Suprapubic skin (tissue), 4 donors: ENCODE results near the gene ZNF155. TPM values are rescaled to one million over a fixed set of nuclear protein-coding genes. Genes with fewer than 3 reads are reported as not detected.

Source experiments
- DNase-seq, 2 donors: peaks; one replicate each; pipeline ENCODE4 v3.0.0-alpha.2; 2019; ENCODE audit warnings: low spot score in 2 of 2
- H3K27ac ChIP-seq: fragments of 200-600 bp; sonication (generic); one replicate; pipeline ENCODE4 v1.5.1; 2019
- H3K27me3 ChIP-seq: fragments of 200-600 bp; sonication (generic); one replicate; pipeline ENCODE4 v1.5.1; 2019
- H3K36me3 ChIP-seq: fragments of 200-600 bp; sonication (generic); one replicate; pipeline ENCODE4 v1.5.1; 2019
- H3K4me1 ChIP-seq: fragments of 200-600 bp; sonication (generic); one replicate; pipeline ENCODE4 v1.5.1; 2019
- H3K4me3 ChIP-seq: fragments of 200-600 bp; sonication (generic); one replicate; pipeline ENCODE4 v1.5.1; 2019; ENCODE audit warnings: mild to moderate bottlenecking
- H3K9me3 ChIP-seq: fragments of 200-600 bp; sonication (generic); one replicate; pipeline ENCODE4 v1.5.1; 2019
- CTCF ChIP-seq, 2 donors: fragments of 200-600 bp in 1 of 2; fragments of 450-650 bp in 1 of 2; sonication (generic) in 1 of 2; IDR thresholded peaks; one replicate each; pipeline ENCODE4 v1.5.1; 2016 to 2019; ENCODE audit warnings: antibody characterized with exemption in 2 of 2, mild to moderate bottlenecking in 1 of 2, moderate library complexity in 1 of 2
- EP300 ChIP-seq: sonication (generic); formaldehyde crosslinking; IDR thresholded peaks from one replicate; pipeline ENCODE4 v1.6.1; 2017; ENCODE audit warnings: antibody characterized with exemption
- POLR2A ChIP-seq, 2 donors: fragments of 450-650 bp; IDR thresholded peaks; one replicate each; pipeline ENCODE4 v1.6.1; 2017; ENCODE audit warnings: antibody characterized with exemption in 2 of 2, mild to moderate bottlenecking in 2 of 2, moderate library complexity in 2 of 2
- POLR2AphosphoS5 ChIP-seq, 3 donors: sonication (generic); formaldehyde crosslinking; IDR thresholded peaks; one replicate each; pipeline ENCODE4 v1.6.1; 2017; ENCODE audit warnings: antibody characterized with exemption in 3 of 3
- WGBS: methylation state at CpG from one replicate; pipeline ENCODE4 v1.1.5; 2018; 5-methylcytosine and 5-hydroxymethylcytosine counted together
- total RNA-seq, 4 donors: library from RNA; depleted of rRNA; stranded (reverse); fragments of >200 nt; gene quantifications; one replicate each; pipeline ENCODE4 v1.1.0, GENCODE V29; 2016

The ZNF155 gene
- total RNA-seq, 4 donors from 2014 or later = 2.2 to 10.0 (median 8.0) TPM

GRCh38 chr19:44005973-44006372 is 22.0 kb downstream of the ZNF155 start:
- WGBS = 91% methylated on average over 1 of the region's 1 CpG
- Histone ChIP-seq H3K4me1 (peaks cover 11% of the 10 kb centered on the region), H3K4me3 (no peak overlapping the region), H3K36me3 (peaks cover 44% of the 10 kb centered on the region), H3K27ac (no peak overlapping the region), H3K27me3 (no peaks in the 10 kb centered on the region), H3K9me3 (peaks cover 28% of the 10 kb centered on the region)
- no peak for TF ChIP-seq POLR2AphosphoS5 (IDR thresholded peaks at IDR 0.05)
- no peak for DNase-seq

GRCh38 chr19:44007473-44007872 is 23.5 kb downstream of the ZNF155 start:
- Histone ChIP-seq H3K27ac (no peak overlapping the region), H3K27me3 (no peaks in the 10 kb centered on the region), H3K36me3 (peaks cover 56% of the 10 kb centered on the region), H3K4me3 (no peak overlapping the region), H3K4me1 (peaks cover 11% of the 10 kb centered on the region), H3K9me3 (peaks cover 39% of the 10 kb centered on the region)
- WGBS = over 99% methylated on average over 6 of the region's 6 CpGs
- no peak for TF ChIP-seq EP300
- TF ChIP-seq CTCF (IDR thresholded peaks at IDR 0.05) = no peak
- no peak for TF ChIP-seq POLR2A (IDR thresholded peaks at IDR 0.05)
- no peak for TF ChIP-seq POLR2AphosphoS5 (IDR thresholded peaks at IDR 0.05)
- no peak for DNase-seq

- Histone ChIP-seq H3K36me3 (peaks cover 56% of the 10 kb centered on the region), H3K4me1 (no peaks in the 10 kb centered on the region)
- 97% methylated on average over 5 of the region's 5 CpGs for WGBS
Measured at GRCh38 chr19:44010468-44010867, 26.5 kb downstream of the ZNF155 start.

GRCh38 chr19:44019498-44019897 is 35.5 kb downstream of the ZNF155 start:
- TF ChIP-seq POLR2AphosphoS5 (IDR thresholded peaks at IDR 0.05) (no peak), POLR2A (IDR thresholded peaks at IDR 0.05) (no peak), EP300 (no peak), CTCF (IDR thresholded peaks at IDR 0.05) (no peak)
- no peaks in the 10 kb centered on the region for H3K9me3 ChIP-seq
- no peaks in the 10 kb centered on the region for H3K27me3 ChIP-seq
- no peak overlapping the region for H3K4me3 ChIP-seq
- 48% methylated on average over 2 of the region's 2 CpGs for WGBS
- H3K4me1 ChIP-seq = no peaks in the 10 kb centered on the region
- no peak overlapping the region for H3K27ac ChIP-seq
- H3K36me3 ChIP-seq = no peaks in the 10 kb centered on the region
- no peak for DNase-seq

More at GRCh38 chr19:44010468-44010867, 26.5 kb downstream of the ZNF155 start:
- no peak for DNase-seq
- Histone ChIP-seq H3K9me3 (peaks cover 41% of the 10 kb centered on the region), H3K27ac (no peak overlapping the region), H3K27me3 (no peaks in the 10 kb centered on the region), H3K4me3 (no peak overlapping the region)
- TF ChIP-seq POLR2AphosphoS5 (IDR thresholded peaks at IDR 0.05) = no peak
- no peak for TF ChIP-seq POLR2A (IDR thresholded peaks at IDR 0.05)
- TF ChIP-seq EP300 = no peak
- TF ChIP-seq CTCF (IDR thresholded peaks at IDR 0.05) = no peak

GRCh38 chr19:44021221-44021620 is 37.2 kb downstream of the ZNF155 start:
- no peak for DNase-seq
- TF ChIP-seq EP300 = no peak
- TF ChIP-seq POLR2AphosphoS5 (IDR thresholded peaks at IDR 0.05) = no peak
- TF ChIP-seq CTCF (IDR thresholded peaks at IDR 0.05) = no peak
- TF ChIP-seq POLR2A (IDR thresholded peaks at IDR 0.05) = no peak
- Histone ChIP-seq H3K36me3 (no peaks in the 10 kb centered on the region), H3K27me3 (no peaks in the 10 kb centered on the region), H3K4me3 (no peak overlapping the region), H3K4me1 (peaks cover 15% of the 10 kb centered on the region), H3K27ac (no peak overlapping the region), H3K9me3 (no peaks in the 10 kb centered on the region)

- Histone ChIP-seq H3K9me3 (peaks cover 2% of the 10 kb centered on the region), H3K36me3 (peaks cover 30% of the 10 kb centered on the region), H3K4me3 (peak overlapping the region; percentile 83), H3K27me3 (no peaks in the 10 kb centered on the region), H3K4me1 (peaks cover 15% of the 10 kb centered on the region), H3K27ac (no peak overlapping the region)
- DNase-seq = no peak
- no peak for TF ChIP-seq POLR2A (IDR thresholded peaks at IDR 0.05)
- TF ChIP-seq POLR2AphosphoS5 (IDR thresholded peaks at IDR 0.05) = no peak
- TF ChIP-seq CTCF (IDR thresholded peaks at IDR 0.05) = no peak
- TF ChIP-seq EP300 = no peak
- 45% methylated on average over 4 of the region's 4 CpGs for WGBS
Measured at GRCh38 chr19:44024900-44025216, 40.9 kb downstream of the ZNF155 start.
